BJ (cell line): Measurements from ENCODE around the gene SLCO6A1. TPM values are rescaled to one million over a fixed set of nuclear protein-coding genes. Genes with fewer than 3 reads are reported as not detected.
A peak's percentile ranks its signal among the peaks of the same experiment; 100 is the strongest.

Experiments
- CTCF ChIA-PET: fragments of 350-600 bp; formaldehyde crosslinking; extraction: SDS; loops from one replicate; lab custom pipeline; 2021; ENCODE audit warnings: antibody characterized with exemption, inconsistent platforms; lab: Yijun Ruan, JAX
- POLR2A ChIA-PET: fragments of 300-600 bp; sonication (Branson Sonifier 250); formaldehyde crosslinking; extraction: SDS; loops from one replicate; lab custom pipeline; 2021; ENCODE audit warnings: antibody characterized with exemption; lab: Charles Lee
- DNase-seq: peaks from one replicate; pipeline ENCODE4 v3.0.0-alpha.2; 2011; ENCODE audit warnings: low read depth
- H3K27me3 ChIP-seq: 2 replicates; pipeline ENCODE4 v1.6.0; 2011; ENCODE audit warnings: low read length; ENCODE audit not compliant: control insufficient read depth, insufficient read depth
- H3K36me3 ChIP-seq: 2 replicates; pipeline ENCODE4 v1.5.1; 2011; ENCODE audit warnings: low read length; ENCODE audit not compliant: control insufficient read depth, insufficient read depth
- H3K4me3 ChIP-seq: 2 replicates; pipeline ENCODE4 v1.5.1; 2011; ENCODE audit warnings: low read depth, mild to moderate bottlenecking, control low read depth, low read length
- CTCF ChIP-seq: IDR thresholded peaks from 2 replicates; pipeline ENCODE4 v1.5.1; 2011; ENCODE audit warnings: low read depth, mild to moderate bottlenecking, control low read depth, inconsistent platforms, low read length, moderate library complexity; ENCODE audit not compliant: insufficient read depth
- polyA minus RNA-seq: library from RNA; depleted of rRNA, polyadenylated mRNA; stranded (reverse); fragments of >200 nt; gene quantifications from 2 replicates; pipeline ENCODE4 v1.2.3, GENCODE V29; 2011; rRNA and poly(A)+ RNA removed
- polyA plus RNA-seq: library from polyadenylated mRNA; depleted of rRNA; stranded (reverse); fragments of >200 nt; gene quantifications from 2 replicates; pipeline ENCODE4 v1.2.3, GENCODE V29; 2011; rRNA removed

SLCO6A1 gene
- polyA plus RNA-seq (not detected in 2 replicates), polyA minus RNA-seq (not detected in 2 replicates)

- ChIA-PET POLR2A (no interaction called here), CTCF (interaction anchor here (0.6 kb wide), 1 partner anchor 247 kb away, joined by 3 read pairs; no protein-coding TSS in a partner anchor)
- no peak for DNase-seq
- Histone ChIP-seq H3K36me3 (no peaks in the 10 kb centered on the region), H3K4me3 (no peak within 1 kb of the TSS), H3K27me3 (0 out of 2 replicates have a peak, but pooled peaks cover 1% of the 10 kb centered on the region)
- TF ChIP-seq CTCF, result no peak
These were observed at the start of gene SLCO6A1 for GRCh38 chr5:102498271-102499034. SLCO6A1 (minus strand) TSS chr5:102499001; CDS start chr5:102498844, 157 bp downstream.

GRCh38 chr5:102547141-102548035 is 48.6 kb upstream of the SLCO6A1 start:
- CTCF ChIA-PET, result interaction anchor here (0.7 to 1.1 kb wide), 4 partner anchors 11 to 101 kb away, joined by 3 to 5 read pairs (median 4); no protein-coding TSS in a partner anchor
- DNase-seq, result peak; percentile 4
- POLR2A ChIA-PET, result no interaction called here

GRCh38 chr5:102545175-102545574 is 46.4 kb upstream of the SLCO6A1 start:
- Histone ChIP-seq H3K36me3 (no peaks in the 10 kb centered on the region), H3K4me3 (no peak overlapping the region), H3K27me3 (0 out of 2 replicates have a peak, but pooled peaks cover 2% of the 10 kb centered on the region)
- ChIA-PET POLR2A (no interaction called here), CTCF (interaction anchor here (1.1 to 1.8 kb wide), 2 partner anchors 8 to 39 kb away, joined by 4 to 9 read pairs; no protein-coding TSS in a partner anchor)
- DNase-seq, result no peak
- peak; percentile 26; the same call in 1 of the 2 replicates for TF ChIP-seq CTCF

More at GRCh38 chr5:102547141-102548035, 48.6 kb upstream of the SLCO6A1 start:
- Histone ChIP-seq H3K36me3 (no peaks in the 10 kb centered on the region), H3K4me3 (no peak overlapping the region), H3K27me3 (0 out of 2 replicates have a peak, but pooled peaks cover 1% of the 10 kb centered on the region)
- TF ChIP-seq CTCF, result no peak

GRCh38 chr5:102542057-102542456 is 43.3 kb upstream of the SLCO6A1 start:
- Histone ChIP-seq H3K36me3 (no peaks in the 10 kb centered on the region), H3K27me3 (0 out of 2 replicates have a peak, but pooled peaks cover 2% of the 10 kb centered on the region), H3K4me3 (no peak overlapping the region)
- no peak for DNase-seq
- POLR2A ChIA-PET, result no interaction called here
- CTCF ChIA-PET, result interaction anchor here (1.0 kb wide), 1 partner anchor 19 kb away, joined by 5 read pairs; no protein-coding TSS in a partner anchor
- TF ChIP-seq CTCF, result no peak
